IPS-11a (cell line): ENCODE results near the gene LENG8.
"Not testable (repeated sequence)": the region's sequence is repeated elsewhere in the genome, so short reads cannot be mapped to it uniquely, and the experiment has no call there.

Experiments used
- H3K4me3 ChIP-seq: one replicate; pipeline ENCODE4 v1.5.1; 2013; ENCODE audit warnings: low read depth, low read length, control low read depth

LENG8 gene

GRCh38 chr19:54460230-54461005, 11.4 kb downstream of the LENG8 start:
- H3K4me3 ChIP-seq, result no peak overlapping the region

GRCh38 chr19:54461210-54461609, 12.2 kb downstream of the LENG8 start:
- no peak overlapping the region for H3K4me3 ChIP-seq

GRCh38 chr19:54461613-54462012, 12.6 kb downstream of the LENG8 start:
- H3K4me3 ChIP-seq, result no peak overlapping the region

- no peak overlapping the region for H3K4me3 ChIP-seq
Measured at GRCh38 chr19:54462047-54462654, 13.2 kb downstream of the LENG8 start.

GRCh38 chr19:54462655-54463530, 13.9 kb downstream of the LENG8 start:
- peak overlapping the region; percentile 43 for H3K4me3 ChIP-seq

GRCh38 chr19:54463531-54464043, 14.6 kb downstream of the LENG8 start, which contains the start of gene LENG9:
TSS of gene LENG9 (minus strand) at chr19:54463778. CDS start at chr19:54463526, 252 bp downstream.
- peak within 1 kb of the TSS; percentile 60 for H3K4me3 ChIP-seq

GRCh38 chr19:54464044-54464629, 15.1 kb downstream of the LENG8 start:
- peak overlapping the region; percentile 60 for H3K4me3 ChIP-seq

- peak overlapping the region; percentile 60 for H3K4me3 ChIP-seq
Measured at GRCh38 chr19:54464630-54465425, 15.8 kb downstream of the LENG8 start.

- H3K4me3 ChIP-seq, result no peak overlapping the region
Measured at GRCh38 chr19:54465426-54466109, 16.6 kb downstream of the LENG8 start.

GRCh38 chr19:54466110-54466480, 17.1 kb downstream of the LENG8 start:
- H3K4me3 ChIP-seq, result not testable (repeated sequence)

GRCh38 chr19:54469496-54469934, 20.5 kb downstream of the LENG8 start:
- H3K4me3 ChIP-seq, result no peak overlapping the region

GRCh38 chr19:54470276-54470887, 21.4 kb downstream of the LENG8 start:
- no peak overlapping the region for H3K4me3 ChIP-seq

- peak overlapping the region; percentile 13 for H3K4me3 ChIP-seq
Measured at GRCh38 chr19:54470991-54471782, 22.2 kb downstream of the LENG8 start.

- no peak within 1 kb of the TSS for H3K4me3 ChIP-seq
Measured at GRCh38 chr19:54473071-54473891, 24.3 kb downstream of the LENG8 start, which contains the start of gene CDC42EP5. TSS of gene CDC42EP5 (minus strand) at chr19:54473296. CDS start at chr19:54465547, 7,749 bp downstream.

- H3K4me3 ChIP-seq, result no peak overlapping the region
Measured at GRCh38 chr19:54473892-54474372, 24.9 kb downstream of the LENG8 start.

GRCh38 chr19:54475706-54476105, 26.7 kb downstream of the LENG8 start:
- H3K4me3 ChIP-seq, result no peak overlapping the region

- no peak overlapping the region for H3K4me3 ChIP-seq
Measured at GRCh38 chr19:54477650-54478049, 28.7 kb downstream of the LENG8 start.
